Measurements from ENCODE around the gene PTPRO.
"Not testable (repeated sequence)": the region's sequence is repeated elsewhere in the genome, so short reads cannot be mapped to it uniquely, and the experiment has no call there.

PTPRO gene

DNA sequence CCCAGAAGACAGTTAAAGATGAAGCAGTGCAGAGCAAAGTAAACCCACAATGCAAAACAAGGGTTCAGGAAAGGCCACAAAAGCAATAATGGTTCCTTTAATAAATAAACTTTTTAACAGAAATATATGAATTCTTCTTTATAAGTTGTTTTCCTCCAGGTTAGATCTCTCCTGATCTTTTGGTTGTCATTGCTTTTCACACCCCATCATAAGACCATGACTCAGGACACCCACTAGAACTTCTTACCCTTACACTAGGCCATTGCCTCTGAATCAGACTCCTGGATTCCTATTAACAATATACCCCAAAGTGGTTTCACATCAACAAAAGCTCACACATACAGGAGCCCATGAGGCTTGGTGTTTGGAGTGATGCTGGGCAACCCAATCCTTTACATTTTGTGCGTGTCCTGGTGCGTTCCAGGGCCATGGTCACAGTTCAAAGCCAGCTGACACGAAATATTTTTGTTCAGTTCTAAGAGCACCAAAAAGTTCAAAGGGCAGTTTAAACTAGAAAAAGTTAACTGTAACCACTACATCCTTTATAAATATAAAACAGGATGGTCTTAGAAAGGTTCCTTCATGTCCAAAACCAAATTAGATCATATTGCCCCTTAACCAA, 279.9 kb downstream of the PTPRO start:
- no peak for DNase-seq (ENCODE audit: low spot score)

DNA sequence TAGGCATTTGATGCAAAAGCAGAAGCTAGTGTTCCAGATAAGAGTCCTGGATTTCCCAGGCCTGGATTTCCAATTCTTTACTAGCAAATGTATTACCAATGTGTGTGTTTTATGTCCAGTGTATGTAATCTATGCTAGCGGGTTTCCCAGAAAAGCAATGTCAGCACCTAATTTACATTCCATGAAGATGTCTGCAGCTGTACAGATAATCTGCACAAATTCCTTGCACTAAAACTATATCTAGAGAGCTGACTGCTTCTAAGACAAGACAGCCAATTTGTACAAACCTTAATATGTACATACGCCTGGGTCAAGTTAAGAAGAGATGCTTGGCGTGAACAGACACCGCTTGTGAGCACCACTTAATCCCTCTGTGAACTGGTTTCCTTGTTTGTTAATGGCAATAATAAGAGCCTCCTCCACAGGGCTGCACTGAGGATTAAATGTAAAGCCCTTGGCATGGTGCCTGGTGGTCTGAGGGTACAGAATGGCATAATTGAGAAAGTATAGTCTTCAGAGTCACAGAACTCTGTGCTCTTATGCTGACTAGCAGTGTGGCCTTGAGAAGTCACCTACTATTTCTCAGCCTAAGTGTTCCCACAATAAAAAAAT, 281.3 kb downstream of the PTPRO start:
- no peak for DNase-seq (ENCODE audit: low spot score)

DNA sequence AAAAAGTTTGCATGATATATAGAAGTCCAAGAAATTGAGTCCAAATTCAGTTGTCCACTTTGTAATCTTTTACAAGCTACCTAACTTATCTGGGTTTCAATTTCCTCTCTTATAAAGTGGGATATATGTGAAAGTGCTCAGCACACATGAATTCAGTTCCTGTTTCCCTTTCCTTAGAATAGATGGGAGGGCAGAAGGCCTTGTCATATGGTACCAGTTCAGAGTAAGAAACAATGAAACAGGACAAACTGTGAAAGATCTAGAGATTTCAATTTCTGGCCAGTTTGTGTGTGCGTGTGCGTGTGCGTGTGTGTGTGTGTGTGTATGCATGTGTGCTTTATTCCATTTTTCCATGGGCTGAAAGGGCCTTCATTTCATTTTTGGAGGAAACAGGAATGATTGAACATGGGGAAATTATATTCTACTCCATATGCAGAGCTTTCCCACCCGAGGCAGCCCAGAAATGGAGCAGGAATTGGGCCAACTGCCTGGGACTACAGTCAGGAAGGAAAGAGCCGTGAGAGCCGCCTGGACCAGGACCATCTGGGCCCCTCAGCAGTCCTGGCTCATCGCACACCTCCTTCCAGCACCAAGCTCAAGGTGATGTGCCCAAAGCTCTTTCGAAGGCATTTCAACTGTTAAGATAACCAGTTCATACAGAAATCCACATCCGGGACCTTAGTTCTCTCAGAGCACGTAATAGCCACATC, 283.7 kb downstream of the PTPRO start:
- DNase-seq (ENCODE audit: low spot score), result no peak

DNA sequence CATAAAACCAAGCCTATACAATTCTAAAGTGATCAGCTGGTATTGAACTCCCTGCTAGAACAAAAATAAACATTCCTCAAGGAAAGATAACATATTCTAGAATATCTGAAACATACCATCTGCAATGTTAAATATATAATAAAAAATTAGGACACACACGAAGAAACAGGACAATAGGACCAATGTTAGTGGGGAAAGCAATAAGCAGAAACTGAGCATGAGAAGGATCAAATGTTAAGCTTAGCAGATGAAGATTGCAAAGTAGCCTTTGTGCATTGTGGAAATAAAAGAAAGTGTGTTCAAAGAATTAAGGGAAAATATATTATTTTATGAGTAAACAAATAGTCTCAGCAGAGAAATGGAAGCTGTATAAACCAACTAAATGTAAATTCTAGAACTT, 286.1 kb downstream of the PTPRO start:
- DNase-seq (ENCODE audit: low spot score), result no peak

- no peak for DNase-seq (ENCODE audit: low spot score)
Observed at GRCh38 chr12:15608941-15609340, 286.6 kb downstream of the PTPRO start.

DNA sequence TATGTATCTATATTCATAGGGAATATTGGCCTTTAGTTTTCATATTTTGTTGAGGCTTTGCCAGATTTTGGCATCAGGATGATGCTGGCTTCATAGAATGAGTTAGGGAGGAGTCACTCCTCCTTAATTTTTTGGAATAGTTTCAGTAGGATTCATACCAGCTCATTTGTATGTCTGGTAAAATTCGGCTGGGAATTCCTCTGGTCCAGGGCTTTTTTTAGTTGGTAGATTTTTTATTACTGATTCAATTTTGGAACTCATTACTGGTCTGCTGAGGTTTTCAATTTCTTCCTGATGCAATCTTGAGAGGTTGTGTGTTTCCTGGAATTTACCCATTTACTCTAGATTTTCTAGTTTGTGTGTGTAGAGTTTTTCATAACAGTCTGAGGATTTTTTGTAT, 291.7 kb downstream of the PTPRO start:
- peak; percentile 23 for DNase-seq (ENCODE audit: low spot score)

GRCh38 chr12:15616495-15616894, 294.2 kb downstream of the PTPRO start:
- not testable (repeated sequence) for DNase-seq (ENCODE audit: low spot score)

- no peak for DNase-seq (ENCODE audit: low spot score)
Observed at GRCh38 chr12:15620741-15621539, 298.6 kb downstream of the PTPRO start.

- DNase-seq (ENCODE audit: low spot score), result no peak
Observed at GRCh38 chr12:15625075-15625474, 302.8 kb downstream of the PTPRO start.

DNA sequence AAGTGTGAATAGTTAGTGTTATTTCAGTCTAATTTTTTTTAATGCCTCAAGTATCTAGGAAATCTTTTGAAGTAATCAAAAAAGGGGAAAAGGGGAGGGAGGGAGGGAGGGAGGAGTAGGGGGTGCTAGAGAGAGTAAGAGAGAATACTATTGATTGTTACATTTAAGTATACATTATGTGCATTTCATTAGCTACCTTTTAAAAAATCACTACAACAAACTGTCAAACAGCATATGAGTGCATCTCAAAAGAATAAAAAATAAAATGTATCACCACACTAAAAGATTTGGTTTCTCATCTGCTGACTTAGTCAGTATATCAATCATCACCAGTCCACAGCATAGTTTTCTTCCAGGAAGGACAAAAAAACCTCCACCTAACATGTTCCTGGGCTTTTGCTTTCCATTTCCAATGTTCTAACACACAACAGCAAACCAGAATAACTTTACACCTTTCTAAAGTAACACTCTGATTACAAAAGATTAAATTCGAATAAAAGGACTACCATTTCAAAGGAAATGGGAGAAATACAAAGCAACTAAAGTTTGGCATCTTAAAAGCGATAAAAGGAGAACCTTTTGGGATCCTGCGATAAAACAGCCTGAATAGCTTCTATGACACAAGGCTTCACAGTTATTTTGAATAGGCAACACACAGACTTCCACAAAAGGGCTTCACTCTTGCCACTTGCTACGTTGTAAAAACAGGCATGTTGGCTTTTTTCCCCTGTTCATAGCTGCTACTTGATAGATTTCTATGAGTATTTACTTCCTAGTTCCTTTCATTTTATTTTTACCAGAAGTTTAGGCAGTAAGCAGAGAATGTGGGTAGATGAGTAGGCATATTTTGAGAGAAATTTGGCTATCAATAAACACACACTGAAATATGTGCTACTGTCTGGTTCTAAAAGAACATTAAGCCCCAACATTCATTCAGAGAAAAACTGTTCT, 306.0 kb downstream of the PTPRO start:
- peak; percentile 23 for DNase-seq (ENCODE audit: low spot score)

DNA sequence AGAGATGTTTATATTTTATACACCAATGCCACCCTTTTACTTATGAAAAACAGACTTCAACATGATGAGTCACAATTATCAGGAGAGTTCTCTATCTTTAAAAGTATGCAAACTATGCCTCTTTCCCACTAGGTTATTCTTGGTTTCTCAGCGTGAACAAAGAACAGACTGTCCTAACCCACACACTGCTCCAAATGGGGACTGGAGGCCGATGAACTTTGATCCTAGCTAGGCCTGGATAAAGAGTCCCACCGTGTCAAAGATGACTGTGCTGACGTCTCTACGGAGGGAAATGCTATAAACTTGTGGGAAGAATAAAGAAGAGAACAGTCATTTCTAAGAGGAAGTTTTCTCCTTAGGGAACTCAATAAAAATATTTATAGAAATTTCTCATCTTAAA, 306.8 kb downstream of the PTPRO start:
- DNase-seq (ENCODE audit: low spot score), result peak; percentile 59

GRCh38 chr12:15629761-15630160, 307.5 kb downstream of the PTPRO start:
- no peak for DNase-seq (ENCODE audit: low spot score)

DNA sequence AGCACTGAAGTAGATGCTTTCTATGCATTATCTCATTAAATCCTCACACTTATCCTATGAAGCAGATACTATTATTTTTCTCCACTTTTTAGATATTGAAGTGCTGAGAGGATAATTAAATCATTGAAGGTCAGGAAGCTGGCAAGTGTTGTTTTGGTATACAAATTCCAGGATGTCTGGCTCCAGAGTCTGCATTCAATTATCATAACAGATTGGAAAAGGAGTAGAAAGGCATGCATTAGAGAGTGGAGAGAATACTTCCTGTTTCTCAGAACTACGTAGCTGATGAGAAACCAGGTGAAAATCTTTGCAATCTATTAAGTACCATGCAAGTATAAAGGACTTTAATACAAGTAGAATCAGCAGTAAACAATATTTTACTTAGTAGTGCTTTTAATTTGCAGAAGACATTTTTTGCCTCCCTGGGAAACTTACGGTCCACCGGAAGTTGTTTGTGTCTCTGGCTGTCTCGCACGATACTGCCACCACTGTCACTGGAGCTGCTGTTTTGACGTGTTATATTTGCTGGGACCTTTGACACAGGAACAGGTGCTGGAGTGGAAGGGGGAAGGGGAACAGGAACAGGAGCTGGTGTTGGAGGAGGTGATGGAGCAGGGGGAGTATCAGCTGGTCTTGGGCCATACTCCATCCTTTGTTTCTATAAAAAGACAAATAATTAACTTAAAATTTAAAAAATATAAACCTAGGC, 308.9 kb downstream of the PTPRO start:
- no peak for DNase-seq (ENCODE audit: low spot score)

DNA sequence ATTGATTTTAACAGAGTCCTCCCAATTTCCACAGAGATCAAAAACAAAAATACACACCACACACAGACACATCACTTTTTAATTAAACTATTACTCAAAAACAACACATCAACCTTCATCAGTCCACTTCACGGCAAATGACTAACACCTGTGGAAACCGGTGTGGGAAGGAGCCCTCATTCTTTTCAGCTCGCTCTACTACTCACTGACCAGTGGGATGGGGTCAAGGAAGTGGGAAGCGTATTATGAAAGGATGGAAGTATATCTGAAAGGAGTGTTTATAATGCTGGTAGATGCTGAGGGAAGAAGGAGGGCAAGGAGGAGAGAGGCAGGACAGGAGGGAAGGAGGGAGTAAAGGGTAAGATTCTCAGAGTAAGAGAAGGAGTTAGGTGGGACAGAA, 310.4 kb downstream of the PTPRO start:
- no peak for DNase-seq (ENCODE audit: low spot score)

GRCh38 chr12:15633201-15633600, 310.9 kb downstream of the PTPRO start:
- DNase-seq (ENCODE audit: low spot score), result no peak

GRCh38 chr12:15634010-15634683, 311.8 kb downstream of the PTPRO start:
- DNase-seq (ENCODE audit: low spot score), result peak; percentile 38

DNA sequence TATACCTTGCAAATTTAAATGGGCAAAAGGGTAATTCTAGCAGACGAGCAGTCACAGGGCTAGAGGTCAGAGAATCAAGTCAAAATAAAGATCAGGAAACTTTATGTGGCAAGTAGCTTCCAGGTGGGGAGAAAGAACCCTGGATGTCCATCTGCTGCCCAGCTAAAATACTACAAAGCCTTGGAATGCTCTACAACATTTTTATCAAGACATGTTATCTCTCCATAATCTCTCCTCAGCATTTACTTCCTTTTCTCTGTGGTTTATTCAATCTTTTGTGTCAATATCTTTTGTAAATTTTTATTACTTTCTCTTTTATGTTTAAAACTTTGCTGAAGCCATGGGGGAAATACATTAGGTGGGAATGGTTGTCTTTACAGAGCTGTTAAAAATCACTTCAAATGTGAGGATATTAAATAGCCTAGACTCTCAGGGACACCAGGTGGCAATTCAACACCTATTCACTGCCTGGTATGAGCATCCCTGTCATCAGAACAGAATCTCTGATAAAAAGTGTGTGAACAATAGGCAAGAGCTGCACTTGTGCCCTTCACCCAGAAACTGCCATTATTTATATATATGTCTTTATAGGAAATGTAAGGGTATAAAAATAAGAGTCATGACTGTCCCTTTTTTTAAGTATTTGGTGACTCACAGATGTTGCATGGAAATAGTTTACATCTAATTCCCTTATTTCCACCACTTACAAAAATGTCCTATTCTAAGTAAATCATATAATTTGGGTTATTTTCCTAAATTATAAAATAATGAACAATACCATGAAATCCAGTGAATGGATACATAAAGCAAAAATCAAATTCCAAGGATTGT, 314.0 kb downstream of the PTPRO start:
- no peak for DNase-seq (ENCODE audit: low spot score)

DNA sequence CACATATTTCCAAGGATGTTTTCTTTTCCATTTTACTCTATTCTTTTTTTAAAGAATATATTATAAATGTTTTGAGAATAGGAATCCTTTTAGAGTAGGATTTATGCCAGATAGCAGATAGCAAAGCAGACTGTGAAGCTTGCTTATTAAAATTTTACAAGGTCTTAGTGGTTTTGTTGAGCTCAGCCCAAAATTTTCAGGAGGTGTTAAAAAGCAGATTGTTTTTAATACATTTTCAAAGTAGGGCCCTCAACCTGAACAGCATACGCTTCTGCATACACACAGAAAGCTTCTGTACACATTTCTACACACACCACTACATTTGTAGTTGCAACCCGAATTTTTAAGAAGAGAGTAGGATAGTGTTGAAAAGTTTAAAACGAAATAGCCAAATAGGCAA, 315.9 kb downstream of the PTPRO start:
- no peak for DNase-seq (ENCODE audit: low spot score)

DNA sequence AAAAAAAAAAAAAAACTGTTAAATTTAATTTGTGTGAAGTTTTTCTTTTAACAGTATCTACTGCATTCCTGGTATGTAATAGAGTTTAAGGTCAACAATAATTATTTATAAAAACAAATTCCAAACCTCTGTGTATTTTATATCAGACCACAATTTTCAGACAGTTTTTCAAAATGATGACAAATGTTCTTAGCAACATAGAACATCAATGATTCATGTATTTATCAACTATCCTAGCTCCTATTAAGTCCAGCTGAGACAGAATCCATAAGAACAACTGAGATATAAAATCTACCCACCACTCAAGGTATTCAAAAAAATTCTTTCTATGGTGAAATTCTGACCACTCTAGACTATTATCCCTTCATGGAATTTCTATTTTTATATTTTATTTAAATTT, 322.4 kb downstream of the PTPRO start:
- DNase-seq (ENCODE audit: low spot score), result peak; percentile 10
